H1 (cell line): ENCODE data around the gene NET1. TPM values are rescaled to one million over a fixed set of nuclear protein-coding genes. Genes with fewer than 3 reads are reported as not detected.

Experiments
- ASH2L ChIP-seq: fragments of 200-600, 300-600 bp; sonication (generic); IDR thresholded peaks from one replicate; pipeline ENCODE4 v1.7.1; 2017; ENCODE audit warnings: low read length
- BACH1 ChIP-seq: IDR thresholded peaks from 2 replicates; pipeline ENCODE4 v1.6.1; 2012; ENCODE audit warnings: low read length, improper control_type of control experiment
- CBX5 ChIP-seq: fragments of 300-800, 300-1000 bp; sonication (generic); IDR thresholded peaks from 2 replicates; pipeline ENCODE4 v1.7.1; 2016; ENCODE audit warnings: antibody characterized with exemption, low read length, low read depth
- CTCF ChIP-seq, 3 experiments: IDR thresholded peaks; 1 replicate in 2 of 3; 2 replicates in 1 of 3; pipeline versions ENCODE4 v1.5.1 to v1.6.1; 2011; ENCODE audit warnings: low read length in 3 of 3, mild to moderate bottlenecking in 3 of 3, inconsistent platforms in 2 of 3, low read depth in 1 of 3, moderate library complexity in 1 of 3; ENCODE audit not compliant: insufficient read depth in 1 of 3; ENCODE audit errors: control extremely low read depth in 1 of 3
- GABPA ChIP-seq: IDR thresholded peaks from 2 replicates; pipeline ENCODE4 v1.6.1; 2011; ENCODE audit warnings: mild to moderate bottlenecking, low read length, moderate library complexity, borderline replicate concordance; ENCODE audit not compliant: insufficient read depth
- HDAC6 ChIP-seq: IDR thresholded peaks from one replicate; pipeline ENCODE4 v1.7.1; 2012; ENCODE audit warnings: low read depth, mild to moderate bottlenecking, inconsistent platforms, low read length, moderate library complexity
- KDM1A ChIP-seq: fragments of 200-600, 300-600 bp; sonication (generic); IDR thresholded peaks from 2 replicates; pipeline ENCODE4 v1.7.1; 2016; ENCODE audit warnings: mild to moderate bottlenecking, low read length, borderline replicate concordance
- KDM5A ChIP-seq: fragments of 200-600 bp; IDR thresholded peaks from 2 replicates; pipeline ENCODE4 v1.7.1; 2012; ENCODE audit warnings: mild to moderate bottlenecking, low read length, inconsistent platforms, mixed read lengths
- MAFK ChIP-seq: IDR thresholded peaks from 2 replicates; pipeline ENCODE4 v1.6.1; 2012; ENCODE audit warnings: low read depth, mild to moderate bottlenecking, improper control_type of control experiment, low read length
- RAD21 ChIP-seq, 2 experiments: IDR thresholded peaks in 1 of 2; conservative IDR thresholded peaks in 1 of 2; 2 replicates each; pipeline ENCODE4 v1.6.1; 2011; ENCODE audit warnings: low read depth in 2 of 2, low read length in 2 of 2, improper control_type of control experiment in 1 of 2, inconsistent platforms in 1 of 2, mild to moderate bottlenecking in 1 of 2, moderate library complexity in 1 of 2
- RFX5 ChIP-seq: IDR thresholded peaks from 2 replicates; pipeline ENCODE4 v1.6.1; 2011; ENCODE audit warnings: low read depth, low read length, improper control_type of control experiment, borderline replicate concordance
- RNF2 ChIP-seq: fragments of 200-900, 300-1000 bp; sonication (generic); IDR thresholded peaks from 2 replicates; pipeline ENCODE4 v1.7.1; 2016; ENCODE audit warnings: borderline replicate concordance, low read depth, mild to moderate bottlenecking, antibody characterized with exemption, low read length; ENCODE audit not compliant: poor library complexity, severe bottlenecking; ENCODE audit errors: missing control alignments
- SIN3A ChIP-seq, 2 experiments: IDR thresholded peaks in 1 of 2; conservative IDR thresholded peaks in 1 of 2; 2 replicates each; pipeline ENCODE4 v1.6.1; 2011 to 2012; ENCODE audit warnings: low read length in 2 of 2, improper control_type of control experiment in 1 of 2, low read depth in 1 of 2, mild to moderate bottlenecking in 1 of 2
- SIX5 ChIP-seq: IDR thresholded peaks from 2 replicates; pipeline ENCODE4 v1.6.1; 2011; ENCODE audit warnings: mild to moderate bottlenecking, low read depth, low read length
- TAF1 ChIP-seq: IDR thresholded peaks from 2 replicates; pipeline ENCODE4 v1.6.1; 2011; ENCODE audit warnings: mild to moderate bottlenecking, low read depth, low read length
- TAF7 ChIP-seq: optimal IDR thresholded peaks from 2 replicates; pipeline ENCODE3; 2011; ENCODE audit warnings: low read depth, mild to moderate bottlenecking, inconsistent platforms, low read length, moderate library complexity, borderline replicate concordance
- TBP ChIP-seq: IDR thresholded peaks from 2 replicates; pipeline ENCODE4 v1.6.1; 2011; ENCODE audit warnings: low read depth, low read length, improper control_type of control experiment
- TEAD4 ChIP-seq: IDR thresholded peaks from 2 replicates; pipeline ENCODE4 v1.6.1; 2012; ENCODE audit warnings: low read depth, low read length, inconsistent platforms, mixed read lengths
- USF2 ChIP-seq: IDR thresholded peaks from 2 replicates; pipeline ENCODE4 v1.6.1; 2011; ENCODE audit warnings: low read length, improper control_type of control experiment
- polyA plus RNA-seq, 7 experiments: library from polyadenylated mRNA; depleted of rRNA in 3 of 7; stranded (reverse) in 5 of 7; unstranded in 2 of 7; fragments of >200 nt in 5 of 7; fragments of 200-250 nt in 2 of 7; gene quantifications; 1 replicate in 5 of 7; 2 replicates in 1 of 7; 4 replicates in 1 of 7; pipeline versions ENCODE4 v1.2.1 to v1.2.3, GENCODE V29; 2011 to 2013; ENCODE audit warnings: missing spikeins in 2 of 7, mixed read lengths in 2 of 7
- total RNA-seq: library from RNA; stranded (reverse); fragmentation: NEBNext Ultra II Directional; extraction: Animal tissue kit (Norgen Biotek cat#: 25700); gene quantifications from 2 replicates; pipeline ENCODE4 v1.2.1, GENCODE V29; 2021
- TF ChIP-seq, protein P1 (sequence below): IDR thresholded peaks from 2 replicates; pipeline ENCODE4 v1.6.1; 2012; ENCODE audit warnings: inconsistent platforms

The NET1 gene
- total and polyA plus RNA-seq, 2 of the 8 experiments (the other 6 are each of a cell fraction or from before 2014, with no cell fraction given) = 21.5 to 117 TPM

- TF ChIP-seq CTCF (IDR thresholded peaks at IDR 0.05; ENCODE audit: control extremely low read depth in 1 of 3, insufficient read depth in 1 of 3, low read depth in 1 of 3, low read length in 3 of 3) (no peak), TEAD4 (no peak), TAF1 (peak; percentile 100), KDM1A (no peak), CBX5 (no peak), BACH1 (no peak), SIN3A (conservative IDR thresholded peaks at IDR 0.05 in 1 of 2, IDR thresholded peaks at IDR 0.05 in 1 of 2; ENCODE audit: low read depth in 1 of 2, low read length in 2 of 2) (peak in 1 of 2 experiments; percentile 86; a peak in 2 of 4 replicates), MAFK (no peak), TBP (peak; percentile 98), KDM5A (no peak), GABPA (no peak), HDAC6 (no peak), USF2 (peak; percentile 93), RNF2 (no peak), RAD21 (IDR thresholded peaks at IDR 0.05 in 1 of 2, conservative IDR thresholded peaks at IDR 0.05 in 1 of 2; ENCODE audit: low read depth in 2 of 2, low read length in 2 of 2) (peak; percentile 3 to 42; a peak in 3 of 4 replicates), SIX5 (no peak), ASH2L (peak; percentile 82), RFX5 (no peak), TAF7 (peak; percentile 99)
- TF ChIP-seq, protein P1, sequence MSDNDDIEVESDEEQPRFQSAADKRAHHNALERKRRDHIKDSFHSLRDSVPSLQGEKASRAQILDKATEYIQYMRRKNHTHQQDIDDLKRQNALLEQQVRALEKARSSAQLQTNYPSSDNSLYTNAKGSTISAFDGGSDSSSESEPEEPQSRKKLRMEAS = peak; percentile 99
These were observed 34.1 kb downstream of the NET1 start (continued) for GRCh38 chr10:5446390-5446926.
